NCI-H345 treated with DMSO at 0.1 percent for 48 hours (cell line): ENCODE measurements around the gene GRAMD4.

Source experiments
- DNase-seq: peaks from one replicate; lab custom pipeline; 2025; ENCODE audit not compliant: unreplicated experiment; lab: John Stamatoyannopoulos, UW

Gene GRAMD4

DNA sequence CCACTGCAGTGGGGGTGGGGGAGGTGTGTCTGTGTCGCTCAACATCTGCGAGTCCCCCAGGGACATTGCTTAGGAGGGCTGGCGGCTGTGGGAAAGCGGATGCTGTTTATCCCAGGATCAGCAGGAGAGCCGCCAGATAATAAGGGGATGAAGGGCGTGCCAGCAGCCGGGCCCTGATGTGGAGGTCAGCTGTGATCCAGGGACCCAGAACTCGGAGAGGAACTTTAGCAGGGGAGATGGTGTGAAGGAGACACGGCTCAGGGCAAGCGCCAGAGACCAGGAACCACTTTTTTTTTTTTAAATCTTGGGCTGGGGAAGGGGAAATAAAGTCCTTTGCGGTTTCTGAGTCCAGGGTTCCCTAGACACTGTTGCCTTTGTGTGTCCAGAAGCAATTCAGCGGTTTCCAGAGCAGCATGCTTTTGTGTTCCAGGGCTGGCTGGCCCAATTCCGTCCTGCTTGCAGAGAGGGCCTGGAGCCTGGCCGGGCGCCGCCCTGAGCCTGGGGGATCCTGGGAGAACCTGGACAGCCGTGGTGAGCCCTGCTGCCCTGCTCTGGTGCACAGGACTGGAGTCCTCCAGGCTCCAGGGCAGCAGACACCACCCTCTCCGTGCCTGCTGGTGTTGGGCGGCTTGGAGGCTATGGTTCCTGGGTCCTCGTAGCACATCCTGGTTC, at the start of gene GRAMD4:
TSS of gene GRAMD4 (plus strand) at position 557 of the 672 bp plus-strand sequence. CDS start 6,414 bp downstream, outside the sequence.
- DNase-seq, result no peak

DNA sequence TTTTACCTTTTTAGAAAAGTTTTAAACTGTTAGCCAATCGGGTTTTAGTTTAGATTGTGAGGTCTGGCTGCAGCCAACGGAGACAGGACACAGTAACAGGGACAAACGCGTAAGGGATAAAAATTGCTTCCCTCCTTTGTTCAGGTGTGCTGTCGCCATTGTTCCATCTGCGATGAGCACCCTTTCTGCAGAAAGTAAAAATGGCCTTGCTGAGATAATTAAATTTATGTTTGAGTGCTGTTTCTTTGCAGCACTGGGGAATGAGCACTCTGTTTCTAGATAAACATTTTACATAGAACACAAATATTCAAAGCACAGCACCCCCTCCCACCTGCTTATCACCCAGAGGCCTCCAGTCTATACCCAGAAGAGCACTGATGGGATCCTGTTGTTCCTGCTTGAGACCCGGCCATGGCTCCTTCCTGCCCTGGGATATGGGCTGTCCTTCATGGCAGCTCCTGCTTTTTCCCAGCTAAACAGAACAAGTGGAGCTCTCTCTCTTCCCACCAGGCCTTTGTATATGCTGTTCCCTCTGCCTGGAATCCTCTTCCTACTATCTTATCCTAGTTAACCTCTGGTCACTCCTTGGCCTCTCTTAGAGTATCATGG, 48.4 kb upstream of the GRAMD4 start:
- no peak for DNase-seq

GRCh38 chr22:46572911-46573780, 47.0 kb upstream of the GRAMD4 start:
- DNase-seq, result no peak

- no peak for DNase-seq
Observed at GRCh38 chr22:46573781-46574437, 46.3 kb upstream of the GRAMD4 start.

DNA sequence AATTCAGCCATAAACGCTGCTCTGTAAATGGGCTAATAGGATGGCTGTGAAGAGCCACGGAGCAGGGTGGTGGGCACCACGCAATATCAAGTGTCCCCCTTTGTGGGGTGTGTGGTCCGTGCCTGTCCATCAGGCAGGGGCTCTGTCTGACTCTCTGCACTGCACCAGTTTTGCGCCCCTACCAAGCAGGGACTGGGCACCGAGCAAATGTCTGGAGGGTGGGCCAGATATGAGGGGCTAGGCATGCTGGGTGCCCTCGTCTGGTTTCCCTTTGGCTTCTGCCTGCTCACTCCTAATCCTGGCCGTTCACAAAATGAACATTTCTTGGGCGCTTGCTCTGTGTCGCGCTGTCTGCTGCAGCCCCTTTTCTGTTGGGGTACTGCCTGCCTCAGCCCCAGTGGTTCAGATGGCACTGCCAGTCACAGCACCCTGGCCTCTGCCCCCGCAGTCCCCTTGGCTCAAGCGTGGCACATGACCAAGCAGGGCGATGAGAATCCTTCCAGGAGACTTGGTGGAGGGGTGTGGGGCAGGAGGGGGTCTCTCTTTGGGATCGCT, 45.7 kb upstream of the GRAMD4 start:
- no peak for DNase-seq

GRCh38 chr22:46574993-46575910, 44.9 kb upstream of the GRAMD4 start:
- DNase-seq, result no peak

GRCh38 chr22:46575911-46576555, 44.2 kb upstream of the GRAMD4 start:
- DNase-seq, result no peak

GRCh38 chr22:46576556-46577367, 43.4 kb upstream of the GRAMD4 start:
- DNase-seq, result no peak

DNA sequence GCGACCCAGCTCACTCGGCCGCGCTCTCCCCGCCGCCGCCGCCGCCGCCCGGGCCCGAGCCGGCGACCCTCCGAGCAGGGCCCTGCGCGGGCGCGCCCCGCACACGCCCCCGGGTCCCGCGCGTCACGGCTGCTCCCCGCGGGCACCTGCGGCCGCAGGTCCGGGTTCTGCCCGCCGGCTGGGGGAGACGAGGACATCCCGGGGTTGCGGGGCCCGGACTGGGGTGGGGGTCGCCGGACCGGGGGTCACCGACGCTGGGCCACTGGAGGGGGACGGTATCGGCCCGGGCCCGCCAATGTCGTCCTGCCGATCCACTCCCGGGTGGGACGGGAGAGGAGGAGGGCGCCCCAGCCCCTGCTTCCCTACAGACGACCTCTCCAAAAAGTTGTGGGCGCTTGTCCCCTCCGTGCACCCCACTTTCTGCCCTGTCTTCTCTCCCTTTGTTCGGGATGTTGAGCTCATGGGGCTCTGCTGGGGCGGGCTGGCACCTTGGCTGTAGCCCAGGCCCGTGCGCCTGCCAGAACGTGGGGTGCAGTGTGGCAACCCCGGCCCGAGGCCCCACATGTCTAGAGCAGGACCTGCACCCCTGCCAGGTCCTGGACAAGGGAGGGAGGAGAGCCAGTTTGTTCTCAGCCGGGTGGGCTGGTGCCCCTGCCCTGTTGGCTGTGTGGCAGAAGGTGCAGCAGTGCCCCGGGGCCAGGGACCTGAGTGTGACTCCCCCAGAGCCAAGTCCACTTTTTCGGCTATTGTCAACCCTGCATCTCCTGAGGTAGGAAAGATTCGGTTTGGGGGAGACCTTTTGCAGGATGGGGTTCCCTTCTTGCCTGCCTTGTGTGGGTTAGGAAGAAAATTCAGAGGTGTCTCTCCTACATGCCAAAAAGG, 42.6 kb upstream of the GRAMD4 start:
- DNase-seq, result no peak

DNA sequence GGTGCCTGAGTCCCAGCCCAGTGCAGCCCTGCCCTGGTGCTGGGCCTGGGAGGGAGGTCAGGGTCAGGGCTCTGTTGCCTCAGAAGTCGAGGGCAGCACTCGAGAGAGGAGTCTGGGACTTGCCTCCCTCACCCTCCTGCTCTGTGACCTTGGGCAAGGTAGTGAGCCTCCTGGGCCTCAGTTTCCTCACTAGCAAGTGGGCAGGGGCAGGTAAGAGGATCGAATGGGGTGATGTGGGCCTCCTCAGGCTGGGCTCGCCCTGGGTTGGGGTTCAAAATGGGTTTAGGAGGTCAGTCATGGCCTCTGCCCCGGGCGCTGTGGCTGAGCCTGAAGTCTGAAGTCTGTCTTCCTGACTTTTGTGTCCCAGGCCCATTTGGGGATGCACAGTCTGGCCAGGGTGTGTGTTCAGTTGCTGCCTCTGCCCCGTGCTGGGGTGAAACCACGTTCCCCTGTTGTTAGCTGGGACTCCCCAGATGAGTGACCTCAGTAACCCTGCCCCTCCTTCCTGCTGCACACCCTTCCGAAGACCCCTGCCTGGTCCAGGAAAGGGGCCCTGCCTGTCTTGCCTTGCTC, 41.8 kb upstream of the GRAMD4 start:
- DNase-seq, result no peak

GRCh38 chr22:46578824-46579561, 41.2 kb upstream of the GRAMD4 start:
- no peak for DNase-seq

GRCh38 chr22:46579751-46580449, 40.3 kb upstream of the GRAMD4 start:
- DNase-seq, result no peak

DNA sequence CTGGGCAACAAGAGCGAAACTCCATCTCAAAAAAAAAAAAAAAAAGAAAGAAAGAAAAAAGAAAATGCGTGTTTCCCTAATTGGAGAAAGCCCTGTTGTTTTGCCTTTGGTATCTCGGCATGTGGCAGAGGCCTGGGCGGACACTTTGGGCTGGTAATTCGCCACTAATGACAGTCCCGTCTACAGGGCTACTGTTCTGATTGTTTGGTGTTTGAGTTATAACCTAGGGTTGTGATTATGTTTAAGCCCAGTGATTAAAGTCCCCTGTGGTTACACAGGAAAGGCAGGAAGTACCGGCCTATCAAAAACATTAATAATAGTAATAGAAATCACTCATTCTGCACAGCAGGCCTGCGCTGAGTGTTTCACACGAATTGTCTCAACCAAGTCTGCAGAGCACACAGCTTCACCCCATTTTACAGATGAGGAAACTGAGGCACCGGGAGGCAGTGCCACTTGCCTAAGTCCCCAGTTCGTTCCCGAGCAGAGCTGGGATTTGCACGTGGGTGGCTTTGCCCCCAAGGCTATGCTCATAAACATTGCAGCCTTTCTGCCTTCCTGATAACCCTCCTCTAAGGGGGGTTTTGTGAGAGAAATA, 39.1 kb upstream of the GRAMD4 start:
- DNase-seq, result no peak

GRCh38 chr22:46581538-46582244, 38.5 kb upstream of the GRAMD4 start:
- no peak for DNase-seq

DNA sequence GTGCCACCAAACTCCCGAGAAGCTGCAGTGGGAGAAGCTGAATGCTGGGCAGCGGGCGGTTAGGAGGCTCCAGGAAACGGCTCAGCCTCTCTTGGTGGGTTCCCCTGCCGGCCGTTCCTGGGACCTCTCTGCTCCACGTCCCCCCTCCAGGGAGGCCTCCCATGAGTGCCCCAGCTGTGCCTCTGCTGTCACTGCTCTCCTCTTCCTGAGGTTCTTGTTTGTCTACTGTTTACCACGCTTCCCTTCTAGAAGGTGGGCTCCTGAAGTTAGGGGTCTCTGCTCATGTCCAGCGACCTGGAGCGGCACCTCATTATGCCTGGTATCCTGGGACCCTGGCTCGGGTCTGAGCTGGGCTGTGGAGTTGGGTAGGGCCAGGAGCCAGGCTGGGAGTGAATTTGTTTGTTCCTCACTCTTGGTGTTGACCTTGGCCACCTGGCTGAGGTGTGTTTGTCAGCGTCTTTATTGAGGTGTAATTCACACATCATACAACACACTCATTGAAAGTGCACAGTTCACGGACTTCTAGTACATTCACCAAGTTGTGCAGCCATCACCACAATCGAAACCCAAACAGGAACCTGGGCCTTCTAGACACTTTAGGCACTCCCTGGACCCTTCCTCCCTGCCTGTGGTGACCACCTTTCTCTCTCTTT, 37.8 kb upstream of the GRAMD4 start:
- no peak for DNase-seq
